GM19455 (cell line): ENCODE data around the gene DDX5.

Experiments
- ATAC-seq: cut with Tn5 transposase; IDR thresholded peaks from one replicate; pipeline ENCODE4 v1.9.1; 2021; ENCODE audit not compliant: unreplicated experiment

Gene DDX5

DNA sequence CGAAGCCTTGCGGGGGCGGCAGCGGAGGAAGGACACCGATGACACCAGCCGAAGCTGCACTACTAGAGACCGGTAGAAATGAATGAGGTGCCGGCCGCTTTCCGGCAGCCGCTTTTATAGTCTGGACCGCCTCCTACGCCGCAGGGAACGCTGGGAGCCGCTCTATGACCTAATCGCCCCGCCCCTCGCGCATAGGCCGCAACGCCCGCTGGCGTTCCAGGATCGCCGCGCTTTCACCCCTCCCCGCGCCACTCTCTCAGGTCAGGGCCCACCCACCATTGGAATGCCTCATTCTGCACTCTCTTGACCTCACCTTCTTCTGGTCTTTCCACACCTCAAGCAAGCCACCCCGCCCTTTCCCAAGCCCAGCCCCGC is at the start of gene DDX5:
TSS of gene DDX5 (minus strand) at position 89 of the 375 bp plus-strand sequence. CDS start 170 bp downstream, outside the sequence.
- ATAC-seq: peak; percentile 56

DNA sequence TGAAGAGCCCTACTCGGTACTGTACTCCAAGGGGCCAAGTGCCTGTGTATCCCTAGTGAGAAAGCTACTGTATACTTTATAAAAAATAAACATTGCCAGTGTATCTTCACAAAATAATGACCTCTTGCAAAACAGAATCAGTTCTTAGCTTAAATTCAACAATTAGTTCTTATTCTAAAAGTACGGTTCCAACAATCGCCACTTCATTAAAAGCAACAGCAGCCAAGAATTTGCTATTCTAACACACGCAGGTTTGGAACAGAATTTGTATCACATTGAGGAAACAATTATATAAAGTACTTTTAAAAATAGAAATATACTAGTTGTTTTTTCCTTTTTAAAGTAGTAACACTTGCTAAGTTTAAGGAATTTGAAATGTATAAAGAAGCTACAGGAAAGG is 49.2 kb upstream of the DDX5 start:
- no peak for ATAC-seq

- no peak for ATAC-seq
Measured at GRCh38 chr17:64554028-64554637, 48.0 kb upstream of the DDX5 start.

DNA sequence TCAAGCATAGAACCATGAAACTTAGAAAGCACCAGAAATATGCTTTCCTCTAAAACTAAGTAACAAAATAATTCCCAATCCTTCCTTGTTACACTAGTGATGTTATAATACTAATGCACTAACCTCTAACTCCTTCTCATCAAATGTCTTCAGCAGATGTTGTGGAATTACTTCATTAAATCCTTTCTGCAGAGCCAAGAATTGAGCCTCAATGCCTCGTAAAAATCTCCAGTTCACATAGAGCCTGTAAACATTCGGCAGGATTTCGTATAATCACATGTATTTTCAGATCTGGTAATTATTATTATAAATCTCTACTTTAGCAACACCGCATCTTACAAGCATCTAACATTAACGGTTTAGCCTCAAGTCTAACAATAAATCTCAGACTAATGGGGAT is 45.4 kb upstream of the DDX5 start:
- ATAC-seq: no peak

GRCh38 chr17:64547319-64547718 is 41.2 kb upstream of the DDX5 start:
- ATAC-seq: no peak

DNA sequence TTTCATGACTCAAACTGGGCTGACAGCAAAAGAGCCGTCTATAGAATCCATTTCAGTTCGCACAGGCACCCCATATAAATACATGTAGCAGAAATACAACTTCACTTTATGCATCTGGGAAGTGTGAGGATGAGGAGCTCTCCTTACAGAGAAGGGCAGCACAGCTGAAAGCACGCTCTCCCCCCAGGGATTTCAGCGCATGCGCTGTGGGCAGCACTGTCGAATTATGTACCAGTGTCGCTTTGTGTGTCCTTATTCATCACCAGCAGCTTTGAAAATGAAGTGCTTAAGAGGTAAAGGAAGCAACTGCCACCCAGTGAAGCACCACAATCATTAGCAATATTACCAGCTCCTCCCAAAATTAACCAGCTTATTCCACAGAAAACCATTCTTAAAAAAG is 40.6 kb upstream of the DDX5 start:
- ATAC-seq: no peak

DNA sequence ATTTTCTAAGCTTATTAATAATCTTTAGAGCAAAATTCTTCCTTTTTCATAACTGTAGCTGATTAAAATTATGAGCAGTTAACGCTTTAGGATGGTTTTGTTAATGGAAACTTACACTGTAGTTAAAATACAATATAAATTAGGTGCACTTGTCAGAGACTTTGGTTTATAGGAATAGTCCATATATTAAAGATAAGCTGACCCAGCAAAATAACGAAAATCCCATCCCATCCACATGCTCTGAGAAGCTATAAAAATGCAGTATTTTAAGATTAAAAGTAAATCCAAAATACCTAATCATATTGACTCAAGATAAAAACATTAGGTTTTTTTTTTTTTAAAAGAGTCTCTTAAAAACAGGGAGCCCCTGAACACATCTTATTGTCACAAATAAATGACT is 38.7 kb upstream of the DDX5 start:
- no peak for ATAC-seq

- no peak for ATAC-seq
Measured at GRCh38 chr17:64540118-64540776, 34.2 kb upstream of the DDX5 start.

- ATAC-seq: no peak
Measured at GRCh38 chr17:64538508-64539130, 32.5 kb upstream of the DDX5 start.

DNA sequence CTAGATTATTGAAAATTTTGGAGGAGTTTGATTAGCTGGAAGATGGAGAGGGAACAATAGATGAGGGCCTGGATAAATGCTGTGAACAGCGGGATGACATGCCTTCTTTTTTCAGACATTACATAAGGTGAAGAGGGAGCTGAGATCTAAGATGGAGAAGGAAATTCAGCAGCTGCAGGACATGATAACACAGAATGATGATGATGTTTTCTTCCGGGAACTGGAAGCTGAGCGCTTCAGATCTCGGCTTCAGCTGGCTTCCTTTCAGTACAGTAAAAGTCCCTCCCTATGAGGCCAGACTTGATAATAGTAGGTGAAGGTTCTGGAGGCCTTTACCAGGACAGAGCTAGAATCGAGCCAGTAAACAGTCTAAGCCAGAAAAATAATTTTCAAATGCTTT is 31.4 kb upstream of the DDX5 start:
- no peak for ATAC-seq

DNA sequence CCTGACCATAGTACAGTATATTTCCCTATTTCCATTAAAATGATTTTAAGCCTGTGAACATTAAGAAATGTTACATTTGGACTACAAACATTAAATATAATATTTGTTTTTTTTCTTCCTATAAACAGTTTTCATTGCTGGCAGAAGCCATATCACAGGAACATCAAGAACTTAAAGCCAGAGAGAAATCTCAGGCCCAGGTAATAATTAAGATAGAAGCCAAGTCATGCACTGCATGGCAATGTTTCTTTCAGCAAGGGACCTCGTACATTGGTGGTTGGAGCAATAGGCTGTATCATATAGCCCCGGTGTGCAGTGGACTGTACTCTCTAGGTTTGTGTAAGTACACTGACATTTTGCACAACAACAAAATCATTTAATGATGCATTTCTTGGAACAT is 30.8 kb upstream of the DDX5 start:
- ATAC-seq: no peak

DNA sequence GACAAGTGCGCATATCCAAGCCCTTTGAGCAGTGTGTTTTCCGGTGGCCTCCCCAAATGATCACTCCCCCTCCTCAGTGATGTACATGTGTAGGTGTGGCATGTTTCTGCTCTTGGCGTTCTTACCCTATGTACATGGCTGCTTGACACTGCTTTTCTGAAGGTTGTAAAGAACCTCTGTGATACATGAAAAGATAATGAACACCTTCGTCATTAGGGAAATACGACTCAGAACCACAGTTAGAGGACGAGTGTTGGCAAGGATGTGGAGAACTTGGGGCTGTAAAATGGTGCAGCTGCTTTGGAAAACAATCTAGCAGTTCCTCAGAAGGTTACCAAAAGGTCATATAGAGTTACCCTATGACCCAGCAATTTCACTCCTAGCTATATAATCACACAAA is 29.3 kb upstream of the DDX5 start:
- ATAC-seq: no peak

DNA sequence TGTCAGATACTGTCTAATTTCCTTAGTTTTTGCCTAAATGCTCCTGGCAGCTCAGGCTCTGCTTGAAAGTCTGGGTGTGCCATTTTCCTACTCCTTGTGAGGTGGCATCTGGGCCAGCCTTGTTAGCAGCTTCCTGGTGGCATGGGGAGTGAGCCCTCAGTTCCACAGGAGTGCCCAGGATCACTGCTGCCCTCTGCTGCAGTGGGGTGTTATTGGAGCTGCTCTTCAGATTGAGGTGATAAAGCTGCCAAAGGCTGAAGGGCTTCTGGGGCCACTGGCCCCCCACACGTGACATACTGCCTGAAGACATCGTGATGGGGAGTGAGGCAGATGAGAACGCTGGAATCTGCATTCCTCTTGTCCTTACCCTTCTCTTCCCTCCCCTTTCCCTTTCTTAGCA is 28.1 kb upstream of the DDX5 start:
- ATAC-seq: no peak

DNA sequence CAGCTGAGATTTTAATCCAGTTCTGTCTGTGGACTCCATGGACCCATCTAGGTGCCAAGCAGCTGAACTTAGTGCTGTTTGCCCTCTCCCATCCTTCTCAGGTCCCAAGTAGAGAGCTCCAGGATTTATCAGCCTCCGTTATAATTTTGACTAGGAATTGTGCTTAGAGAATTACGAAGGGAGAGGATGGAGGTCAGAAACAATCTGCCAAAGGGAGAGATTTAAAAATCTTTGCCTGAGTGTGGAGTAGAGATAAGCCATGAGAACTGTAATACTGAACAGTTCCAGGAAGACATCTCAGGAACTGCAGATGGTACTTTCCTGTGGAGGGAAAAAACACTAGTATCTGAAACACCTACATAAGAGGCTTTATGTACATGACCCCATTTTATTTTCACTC is 27.7 kb upstream of the DDX5 start:
- ATAC-seq: no peak

DNA sequence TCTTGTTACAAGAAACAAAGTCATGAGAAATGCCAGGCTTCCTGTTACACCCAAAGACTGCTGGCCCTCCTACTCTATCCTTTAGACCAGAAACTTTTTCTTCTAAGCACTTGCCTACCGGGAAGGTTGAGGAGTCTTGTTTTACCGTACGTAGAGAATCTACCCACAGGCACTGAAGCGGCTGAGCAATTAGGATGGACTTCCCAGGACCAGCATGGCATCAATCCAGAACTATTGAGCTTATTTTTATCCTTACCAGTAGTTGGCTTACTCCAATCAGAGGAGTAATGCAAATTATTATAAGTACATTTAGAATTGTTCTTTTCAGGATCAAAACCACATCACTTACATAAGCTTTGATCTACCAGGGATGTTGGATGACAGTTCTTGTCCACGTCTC is 26.3 kb upstream of the DDX5 start:
- no peak for ATAC-seq

- no peak for ATAC-seq
Measured at GRCh38 chr17:64531955-64532371, 25.9 kb upstream of the DDX5 start.

DNA sequence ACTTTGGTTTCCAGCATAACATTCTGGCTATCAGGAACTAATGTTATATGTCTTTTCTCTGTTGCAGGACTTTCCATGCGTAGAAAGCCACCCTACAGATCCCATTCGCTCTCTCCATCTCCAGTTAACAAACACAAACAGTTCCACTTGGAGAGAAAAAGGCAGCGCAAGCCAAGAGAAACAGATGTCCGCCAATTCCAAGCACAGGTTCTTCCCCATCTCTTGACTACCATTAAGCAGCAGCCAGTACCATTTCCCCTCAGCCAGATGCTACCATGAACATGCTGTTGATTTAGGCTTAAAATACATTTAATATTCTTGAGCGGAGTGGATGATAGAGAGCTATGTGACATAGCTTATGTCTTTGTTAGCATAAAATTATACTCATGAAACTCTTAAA is 23.1 kb upstream of the DDX5 start:
- ATAC-seq: no peak

DNA sequence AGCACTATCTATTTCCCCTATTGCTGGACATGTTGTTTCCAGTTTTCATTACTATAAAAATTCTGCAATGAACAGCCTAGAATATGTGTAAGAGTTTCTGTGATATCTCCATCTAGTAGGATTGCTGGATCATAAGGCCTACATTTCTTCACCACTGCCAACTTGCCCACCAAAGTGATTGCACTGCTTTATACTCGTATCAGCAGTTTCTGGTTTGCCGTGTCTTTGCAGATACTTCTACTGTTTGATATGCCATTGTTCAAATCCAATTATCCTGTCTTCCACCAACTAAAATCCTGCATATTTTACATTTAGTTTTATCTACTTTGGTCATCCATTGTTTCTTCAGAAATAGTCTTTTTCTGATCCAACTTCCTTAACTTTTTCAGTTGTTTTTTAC is 21.8 kb upstream of the DDX5 start:
- ATAC-seq: no peak

DNA sequence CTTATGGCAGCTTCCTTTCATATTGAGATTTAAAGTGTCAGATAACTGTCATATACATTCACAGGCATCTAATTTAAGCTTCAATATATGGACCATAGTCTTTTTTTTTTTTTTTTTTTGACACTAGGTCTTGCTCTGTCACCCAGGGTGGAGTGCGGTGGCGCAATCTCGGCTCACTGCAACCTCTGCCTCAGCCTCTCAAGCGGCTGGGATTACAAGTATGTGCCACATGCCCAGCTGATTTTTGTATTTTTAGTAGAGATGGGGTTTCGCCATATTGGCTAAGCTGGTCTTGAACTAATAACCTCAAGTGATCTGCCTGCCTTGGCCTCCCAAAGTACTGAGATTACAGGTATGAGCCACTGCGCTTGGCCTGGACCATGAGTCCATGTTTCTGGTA is 14.3 kb upstream of the DDX5 start:
- no peak for ATAC-seq

- no peak for ATAC-seq
Measured at GRCh38 chr17:64519601-64520000, 13.5 kb upstream of the DDX5 start.

DNA sequence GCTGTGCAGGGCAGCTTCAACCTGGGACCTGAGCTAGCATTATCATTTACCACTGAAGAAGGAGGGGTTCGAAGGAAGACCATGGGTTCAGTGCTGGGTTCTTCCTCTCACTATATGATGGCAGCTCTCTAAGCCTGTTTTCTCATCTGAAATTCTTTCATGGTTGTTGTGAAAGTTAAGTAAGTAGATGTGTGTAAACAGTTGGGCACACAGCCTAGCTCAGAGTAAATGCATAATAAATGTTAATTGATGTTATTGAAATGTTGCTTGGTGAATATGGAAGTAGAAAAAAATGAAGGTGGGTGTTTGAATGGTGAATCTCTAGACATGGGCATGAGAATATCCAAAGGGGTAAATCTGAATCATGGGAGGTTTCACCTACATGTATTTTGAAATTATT is 9.7 kb upstream of the DDX5 start:
- no peak for ATAC-seq

DNA sequence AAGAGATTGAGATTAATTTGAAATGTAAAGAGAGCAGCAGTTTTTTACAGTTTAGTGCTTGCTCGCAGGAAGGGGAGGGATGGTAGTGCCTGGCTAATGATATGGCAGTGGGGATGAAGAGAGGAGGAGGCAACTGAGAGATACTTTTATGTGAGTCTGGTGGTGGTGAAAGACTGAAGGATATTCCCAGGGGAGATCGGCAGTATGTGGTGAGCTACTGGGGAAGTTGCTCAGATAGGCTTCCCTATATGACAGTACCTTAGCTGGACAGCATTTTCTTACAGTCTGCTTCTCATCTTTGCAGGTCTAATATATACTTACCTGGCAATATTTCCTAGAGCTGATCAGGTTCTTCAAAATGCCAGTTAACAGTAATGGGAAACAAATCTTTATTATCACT is 9.3 kb upstream of the DDX5 start:
- no peak for ATAC-seq

- no peak for ATAC-seq
Measured at GRCh38 chr17:64509179-64509578, 3.1 kb upstream of the DDX5 start.
